Left lung (tissue), 10 donors: ENCODE results near the gene PTTG1IP. TPM values are rescaled to one million over a fixed set of nuclear protein-coding genes. Genes with fewer than 3 reads are reported as not detected.
"Not testable (repeated sequence)": the region's sequence is repeated elsewhere in the genome, so short reads cannot be mapped to it uniquely, and the experiment has no call there.

ENCODE experiments used
- ATAC-seq: fragments of 200-7000 bp; cut with Tn5 transposase; one replicate; pipeline ENCODE4 v1.9.1; 2020; ENCODE audit warnings: moderate library complexity
- DNase-seq, 4 donors: peaks; one replicate each; pipeline ENCODE4 v3.0.0-alpha.2; 2013 to 2020
- H3K27ac ChIP-seq, 2 donors: fragments of 200-600 bp; sonication (generic) in 1 of 2; one replicate each; pipeline versions ENCODE4 v1.5.0 to v1.8.0; 2020 to 2021
- H3K27me3 ChIP-seq, 2 donors: fragments of 200-600 bp; sonication (generic) in 1 of 2; one replicate each; pipeline versions ENCODE4 v1.5.0 to v1.8.0; 2020 to 2021
- H3K36me3 ChIP-seq, 2 donors: fragments of 200-600 bp; sonication (generic) in 1 of 2; one replicate each; pipeline versions ENCODE4 v1.5.0 to v1.8.0; 2020 to 2021
- H3K4me1 ChIP-seq, 2 donors: fragments of 200-600 bp; one replicate each; pipeline ENCODE4 v1.8.0; 2021
- H3K4me3 ChIP-seq, 2 donors: fragments of 200-600 bp; sonication (generic) in 1 of 2; one replicate each; pipeline versions ENCODE4 v1.5.0 to v1.8.0; 2020 to 2021; ENCODE audit warnings: mild to moderate bottlenecking in 1 of 2
- H3K9me3 ChIP-seq, 2 donors: fragments of 200-600 bp; sonication (generic) in 1 of 2; one replicate each; pipeline versions ENCODE4 v1.5.0 to v1.8.0; 2020 to 2021
- CTCF ChIP-seq, 2 donors: fragments of 200-600 bp; sonication (generic) in 1 of 2; IDR thresholded peaks; one replicate each; pipeline versions ENCODE4 v1.5.0 to v1.8.0; 2021; ENCODE audit warnings: antibody characterized with exemption in 2 of 2
- intact Hi-C, 2 donors: fragments of 100-400 bp; cut with DNase I; formaldehyde crosslinking; loops; one replicate each; pipeline versions ENCODE4 v1.11.2 to v1.14.2; 2022
- polyA plus RNA-seq, 6 donors: library from polyadenylated mRNA; unstranded; fragments of 120-200 nt; gene quantifications; one replicate each; pipeline ENCODE4 v1.2.1, GENCODE V29; 2013; ENCODE audit not compliant: insufficient read length in 6 of 6
- total RNA-seq, 2 donors: library from RNA; stranded (reverse); fragmentation: NEBNext Ultra II Directional; extraction: Animal tissue kit (Norgen Biotek cat#: 25700); gene quantifications; one replicate each; pipeline ENCODE4 v1.2.1, GENCODE V29; 2021
- donor health status: DM: no; HTN: yes; CAD: no.
- donor health status: DM: no; HTN: no; CAD: no.

PTTG1IP gene
- total and polyA plus RNA-seq, 8 donors: 195 to 263 (median 217) TPM

- peak overlapping the region in 1 of 2 donors; percentile 80 for H3K4me3 ChIP-seq
- H3K27me3 ChIP-seq: peaks cover 0 to 15% of the 10 kb centered on the region in 2 donors
- H3K27ac ChIP-seq: peak overlapping the region in 1 of 2 donors; percentile 37
- H3K9me3 ChIP-seq: no peaks in the 10 kb centered on the region
- peak in 1 of 4 donors; percentile 45 for DNase-seq
- no peak for TF ChIP-seq CTCF (IDR thresholded peaks at IDR 0.05)
- no peak for ATAC-seq
- H3K36me3 ChIP-seq: peaks cover 0 to 9% of the 10 kb centered on the region in 2 donors
- H3K4me1 ChIP-seq: peaks cover 0 to 76% of the 10 kb centered on the region in 2 donors
- intact Hi-C loops: no loop called here
Observed at GRCh38 chr21:44917446-44918106, 44.1 kb upstream of the PTTG1IP start.

GRCh38 chr21:44916965-44917364, 43.5 kb upstream of the PTTG1IP start:
- Histone ChIP-seq H3K27me3 (peaks cover 0 to 15% of the 10 kb centered on the region in 2 donors), H3K27ac (peak overlapping the region in 1 of 2 donors; percentile 90), H3K4me1 (peaks cover 0 to 77% of the 10 kb centered on the region in 2 donors), H3K9me3 (no peaks in the 10 kb centered on the region), H3K4me3 (no peak overlapping the region), H3K36me3 (peaks cover 0 to 9% of the 10 kb centered on the region in 2 donors)
- DNase-seq: no peak
- no peak for TF ChIP-seq CTCF (IDR thresholded peaks at IDR 0.05)
- peak; percentile 33 for ATAC-seq
- intact Hi-C loops: no loop called here

GRCh38 chr21:44914176-44914874, 40.8 kb upstream of the PTTG1IP start:
- Histone ChIP-seq H3K27me3 (peaks cover 0 to 3% of the 10 kb centered on the region in 2 donors), H3K36me3 (peaks cover 0 to 23% of the 10 kb centered on the region in 2 donors), H3K9me3 (no peaks in the 10 kb centered on the region), H3K27ac (peak overlapping the region in 1 of 2 donors; percentile 90), H3K4me1 (peaks cover 6 to 91% of the 10 kb centered on the region in 2 donors), H3K4me3 (peak overlapping the region in 1 of 2 donors; percentile 13)
- TF ChIP-seq CTCF (IDR thresholded peaks at IDR 0.05): no peak
- DNase-seq (peak in 2 of 4 donors; percentile 81 to 91), ATAC-seq (peak; percentile 16)
- intact Hi-C loops: no loop called here

- Histone ChIP-seq H3K4me1 (peaks cover 13 to 97% of the 10 kb centered on the region in 2 donors), H3K36me3 (peaks cover 0 to 30% of the 10 kb centered on the region in 2 donors), H3K27me3 (no peaks in the 10 kb centered on the region), H3K4me3 (peak overlapping the region in 1 of 2 donors; percentile 13), H3K9me3 (no peaks in the 10 kb centered on the region), H3K27ac (peak overlapping the region in 1 of 2 donors; percentile 90)
- ATAC-seq (no peak), DNase-seq (peak in 1 of 4 donors; percentile 71)
- no peak for TF ChIP-seq CTCF (IDR thresholded peaks at IDR 0.05)
- intact Hi-C loops: no loop called here
Observed at GRCh38 chr21:44913425-44914175, 40.1 kb upstream of the PTTG1IP start.

GRCh38 chr21:44912506-44913412, 39.3 kb upstream of the PTTG1IP start:
- Histone ChIP-seq H3K4me3 (peak overlapping the region in 1 of 2 donors; percentile 25), H3K27ac (peak overlapping the region in 1 of 2 donors; percentile 90), H3K4me1 (peaks cover 16 to 95% of the 10 kb centered on the region in 2 donors), H3K36me3 (peaks cover 0 to 22% of the 10 kb centered on the region in 2 donors)
- intact Hi-C loops, ATAC-seq, H3K27me3 ChIP-seq, H3K9me3 ChIP-seq: not testable (repeated sequence)
- peak in 1 of 4 donors; percentile 65 for DNase-seq
